MCF 10A (cell line): ENCODE results near the gene HCLS1. TPM values are rescaled to one million over a fixed set of nuclear protein-coding genes. Genes with fewer than 3 reads are reported as not detected.
"Not testable (repeated sequence)": the region's sequence is repeated elsewhere in the genome, so short reads cannot be mapped to it uniquely, and the experiment has no call there.

Experiments
- BruUV-seq: library from RNA; stranded (reverse); fragments of 400-500 nt; replicated peaks from 2 replicates; lab custom pipeline; 2021; lab: Mats Ljungman, UMichigan
- CTCF ChIA-PET: fragments of 300-600 bp; sonication (Branson Sonifier 250); formaldehyde crosslinking; extraction: SDS; loops from one replicate; lab custom pipeline; 2021; ENCODE audit warnings: antibody characterized with exemption, inconsistent platforms; lab: Yijun Ruan, JAX
- POLR2A ChIA-PET: fragments of 300-600, 350-650 bp; sonication (Branson Sonifier 250); formaldehyde crosslinking; extraction: SDS; loops from one replicate; lab custom pipeline; 2020; ENCODE audit warnings: antibody characterized with exemption, inconsistent platforms; lab: Yijun Ruan, JAX
- DNase-seq: peaks from one replicate; pipeline ENCODE4 v3.0.0-alpha.2; 2018; ENCODE audit not compliant: unreplicated experiment
- H3K27ac Mint-ChIP-seq: one replicate; pipeline ENCODE4 v1.8.0; 2022; ENCODE audit warnings: mild to moderate bottlenecking, low read depth, mixed read lengths; ENCODE audit not compliant: unreplicated experiment
- H3K27me3 Mint-ChIP-seq: one replicate; pipeline ENCODE4 v1.8.0; 2022; ENCODE audit warnings: mixed read lengths; ENCODE audit not compliant: insufficient read depth, unreplicated experiment
- H3K36me3 Mint-ChIP-seq: one replicate; pipeline ENCODE4 v1.8.0; 2022; ENCODE audit warnings: mild to moderate bottlenecking, moderate library complexity, mixed read lengths; ENCODE audit not compliant: insufficient read depth, unreplicated experiment
- H3K4me1 Mint-ChIP-seq: one replicate; pipeline ENCODE4 v1.8.0; 2022; ENCODE audit warnings: mixed read lengths; ENCODE audit not compliant: insufficient read depth, unreplicated experiment
- H3K4me3 Mint-ChIP-seq: one replicate; pipeline ENCODE4 v1.8.0; 2022; ENCODE audit warnings: mild to moderate bottlenecking, moderate library complexity, mixed read lengths; ENCODE audit not compliant: unreplicated experiment
- H3K9me3 Mint-ChIP-seq: one replicate; pipeline ENCODE4 v1.8.0; 2022; ENCODE audit warnings: mixed read lengths; ENCODE audit not compliant: unreplicated experiment
- CTCF ChIP-seq: fragments of 200-600 bp; IDR thresholded peaks from one replicate; pipeline ENCODE4 v1.8.0; 2022; ENCODE audit warnings: antibody characterized with exemption, mild to moderate bottlenecking; ENCODE audit not compliant: unreplicated experiment
- intact Hi-C: fragments of 100-400 bp; cut with micrococcal nuclease; formaldehyde crosslinking; loops from 2 replicates; pipeline ENCODE4 v1.14.1; 2022
- total RNA-seq: library from RNA; stranded (reverse); gene quantifications from 2 replicates; pipeline ENCODE4 v1.2.3, GENCODE V29; 2022

Gene HCLS1
- total RNA-seq, 1 experiment from 2014 or later: 1.6 TPM

GRCh38 chr3:121696186-121696585 is 35.5 kb upstream of the HCLS1 start:
- no TSS peak for BruUV-seq
- no peaks in the 10 kb centered on the region for H3K27me3 Mint-ChIP-seq
- TF ChIP-seq CTCF: no peak
- intact Hi-C loops: no loop called here
- POLR2A ChIA-PET: interaction anchor here (0.7 kb wide), 1 partner anchor 9 kb away, joined by 3 read pairs; no protein-coding TSS in a partner anchor
- CTCF ChIA-PET: interaction anchor here (0.6 to 1.2 kb wide), 4 partner anchors 13 to 1407 kb away, joined by 3 to 5 read pairs (median 4); no protein-coding TSS in a partner anchor
- H3K9me3 Mint-ChIP-seq: no peaks in the 10 kb centered on the region
- no peak for DNase-seq
- peaks cover 10% of the 10 kb centered on the region for H3K36me3 Mint-ChIP-seq
- H3K27ac Mint-ChIP-seq: no peak overlapping the region
- no peak overlapping the region for H3K4me3 Mint-ChIP-seq
- H3K4me1 Mint-ChIP-seq: no peaks in the 10 kb centered on the region

DNA sequence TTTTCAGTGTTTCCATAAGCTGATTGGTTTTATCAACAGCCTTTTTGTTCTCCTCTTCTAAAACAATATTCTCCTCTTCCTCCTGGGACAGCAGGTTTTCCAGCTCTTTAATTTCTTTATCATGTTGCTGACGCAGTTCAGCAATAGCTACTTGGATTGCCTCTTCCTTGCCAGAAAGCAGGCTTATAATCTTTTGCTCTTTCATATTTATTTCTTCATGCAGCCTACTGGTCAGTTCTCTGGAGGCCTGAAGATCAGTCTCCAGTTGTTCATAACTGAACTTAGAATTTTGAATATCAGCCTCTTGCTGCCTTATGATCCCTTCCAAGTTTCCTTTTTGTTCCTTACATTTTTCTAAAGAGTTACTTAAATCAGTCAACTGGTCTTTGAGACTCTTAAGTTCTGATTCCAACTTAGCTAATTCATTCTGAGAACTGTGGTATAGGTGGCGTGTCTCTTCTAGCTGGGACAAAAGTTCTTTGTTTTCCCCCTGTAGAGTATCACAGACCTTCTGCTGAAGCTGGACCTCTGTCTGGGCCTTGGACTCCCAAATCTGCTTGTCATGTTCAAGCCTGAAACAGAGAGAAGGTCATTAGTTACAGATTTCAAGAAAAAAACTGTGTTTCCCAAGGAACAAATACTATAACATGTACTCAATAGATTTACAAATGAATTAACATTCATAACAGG is 31.5 kb upstream of the HCLS1 start:
- TF ChIP-seq CTCF: no peak
- no peaks in the 10 kb centered on the region for H3K27me3 Mint-ChIP-seq
- no TSS peak for BruUV-seq
- no peak for DNase-seq
- CTCF ChIA-PET: interaction anchor here (0.9 to 1.4 kb wide), 2 partner anchors 9 to 10 kb away, joined by 3 read pairs; no protein-coding TSS in a partner anchor
- no peak overlapping the region for H3K4me3 Mint-ChIP-seq
- no peaks in the 10 kb centered on the region for H3K4me1 Mint-ChIP-seq
- intact Hi-C loops: no loop called here
- POLR2A ChIA-PET: interaction anchor here (0.7 kb wide), 2 partner anchors 8 to 592 kb away, joined by 4 to 5 read pairs; no protein-coding TSS in a partner anchor
- H3K36me3 Mint-ChIP-seq: peaks cover 5% of the 10 kb centered on the region
- no peak overlapping the region for H3K27ac Mint-ChIP-seq
- no peaks in the 10 kb centered on the region for H3K9me3 Mint-ChIP-seq

DNA sequence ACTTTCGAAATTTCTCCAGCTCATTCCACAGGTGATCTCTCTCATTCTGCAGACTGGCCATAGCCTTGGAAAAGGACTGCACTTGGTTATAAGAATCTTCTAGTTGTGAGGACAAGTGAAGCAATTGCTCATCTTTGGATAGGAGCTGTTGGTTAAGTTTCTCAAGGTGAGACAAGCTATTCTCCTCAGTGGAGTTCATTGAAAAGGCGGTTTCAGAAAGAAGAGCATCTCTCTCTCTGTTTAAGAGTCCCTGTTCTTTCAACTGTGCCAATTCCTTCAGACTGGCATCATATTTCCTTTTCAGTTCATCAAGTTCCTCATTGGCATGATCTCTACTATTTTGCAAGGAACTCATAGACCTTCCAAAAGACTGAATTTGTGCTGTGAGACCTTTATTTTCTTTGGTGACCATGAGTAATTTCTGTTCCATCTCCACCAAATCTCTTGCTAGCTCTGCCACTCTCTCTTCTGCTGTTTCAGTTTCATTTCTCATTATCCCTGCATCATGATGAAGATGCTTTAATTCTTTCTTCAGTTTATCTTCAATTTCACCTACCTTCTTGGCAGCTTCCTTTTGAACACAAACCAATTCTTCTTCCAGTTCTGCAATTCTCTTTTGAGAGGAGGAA is 30.2 kb upstream of the HCLS1 start:
- intact Hi-C loops: no loop called here
- ChIA-PET POLR2A (interaction anchor here (1.0 to 1.3 kb wide), 2 partner anchors 8 to 29 kb away, joined by 3 read pairs; no protein-coding TSS in a partner anchor), CTCF (interaction anchor here (0.6 to 0.8 kb wide), 2 partner anchors 29 to 60 kb away, joined by 3 to 4 read pairs; no protein-coding TSS in a partner anchor)
- Mint-ChIP-seq H3K4me3 (no peak overlapping the region), H3K27ac (no peak overlapping the region), H3K4me1 (no peaks in the 10 kb centered on the region), H3K9me3 (no peaks in the 10 kb centered on the region), H3K27me3 (no peaks in the 10 kb centered on the region), H3K36me3 (peaks cover 5% of the 10 kb centered on the region)
- no peak for DNase-seq
- BruUV-seq: no TSS peak
- TF ChIP-seq CTCF: no peak

GRCh38 chr3:121688747-121689146 is 28.0 kb upstream of the HCLS1 start:
- DNase-seq, BruUV-seq, H3K4me3 Mint-ChIP-seq, H3K9me3 Mint-ChIP-seq, H3K4me1 Mint-ChIP-seq, intact Hi-C loops, H3K27ac Mint-ChIP-seq, H3K27me3 Mint-ChIP-seq, CTCF ChIA-PET, POLR2A ChIA-PET: not testable (repeated sequence)
- H3K36me3 Mint-ChIP-seq: peaks cover 20% of the 10 kb centered on the region
